K562 (cell line): ENCODE data around the gene SLC1A7. TPM values are rescaled to one million over a fixed set of nuclear protein-coding genes. Genes with fewer than 3 reads are reported as not detected.

ENCODE experiments used
- BCOR ChIP-seq: fragments of 450-650 bp; IDR thresholded peaks from 2 replicates; pipeline ENCODE4 v1.6.1; 2016
- BMI1 ChIP-seq: fragments of 150-350 bp; IDR thresholded peaks from 2 replicates; pipeline ENCODE4 v1.6.1; 2014; ENCODE audit warnings: low read length
- CBX1 ChIP-seq: sonication (generic); IDR thresholded peaks from 2 replicates; pipeline ENCODE4 v1.6.1; 2016; ENCODE audit warnings: antibody characterized with exemption, low read depth, mild to moderate bottlenecking
- CHAMP1 ChIP-seq: fragments of 450-650 bp; IDR thresholded peaks from 2 replicates; pipeline ENCODE4 v1.6.1; 2016; ENCODE audit warnings: mild to moderate bottlenecking
- EP300 ChIP-seq: IDR thresholded peaks from 2 replicates; pipeline ENCODE4 v1.6.1; 2012; ENCODE audit warnings: low read length, improper control_type of control experiment
- IRF9 ChIP-seq: fragments of 450-650 bp; IDR thresholded peaks from 2 replicates; pipeline ENCODE4 v1.6.1; 2016; ENCODE audit warnings: missing biosample characterization, missing genetic modification characterization
- MTA3 ChIP-seq: fragments of 450-650 bp; formaldehyde crosslinking; IDR thresholded peaks from 2 replicates; pipeline ENCODE4 v1.6.1; 2017; ENCODE audit warnings: mild to moderate bottlenecking, borderline replicate concordance
- NUFIP1 ChIP-seq: fragments of 450-650 bp; IDR thresholded peaks from 2 replicates; pipeline ENCODE4 v1.6.1; 2018; ENCODE audit not compliant: partially characterized antibody
- POLR3A ChIP-seq: IDR thresholded peaks from 2 replicates; pipeline ENCODE4 v1.6.1; 2011; ENCODE audit warnings: borderline replicate concordance, mild to moderate bottlenecking, moderate library complexity; ENCODE audit not compliant: insufficient read length, insufficient read depth; ENCODE audit errors: extremely low read depth
- RBM15 ChIP-seq: fragments of 200-400 bp; formaldehyde crosslinking; IDR thresholded peaks from 2 replicates; pipeline ENCODE4 v1.6.1; 2018; ENCODE audit warnings: mild to moderate bottlenecking, low read length, moderate library complexity; ENCODE audit not compliant: insufficient read depth
- RFX7 ChIP-seq: fragments of 250-450 bp; sonication (Bioruptor Pico); IDR thresholded peaks from 2 replicates; pipeline ENCODE4 v1.5.1; 2021; ENCODE audit warnings: mild to moderate bottlenecking
- SETDB1 ChIP-seq: IDR thresholded peaks from one replicate; pipeline ENCODE4 v1.6.1; 2012; ENCODE audit warnings: low read length, control low read depth, inconsistent platforms
- SMAD3 ChIP-seq: fragments of 450-650 bp; formaldehyde crosslinking; conservative IDR thresholded peaks from 2 replicates; pipeline ENCODE4 v1.4.0; 2020; ENCODE audit warnings: mild to moderate bottlenecking
- SRF ChIP-seq, 2 experiments: fragments of 250-450, 450-650 bp in 1 of 2; sonication (Bioruptor Pico) in 1 of 2; sonication (generic) in 1 of 2; formaldehyde crosslinking; IDR thresholded peaks; 2 replicates each; pipeline versions ENCODE4 v1.5.0 to v1.5.1; 2020 to 2022; ENCODE audit warnings: mild to moderate bottlenecking in 1 of 2, missing genetic modification reagents in 1 of 2
- TFAP4 ChIP-seq: sonication (generic); formaldehyde crosslinking; IDR thresholded peaks from 2 replicates; pipeline ENCODE4 v1.8.0; 2022; ENCODE audit warnings: missing genetic modification reagents, mild to moderate bottlenecking, moderate library complexity, borderline replicate concordance
- ZKSCAN1 ChIP-seq: fragments of 150-350 bp; IDR thresholded peaks from 2 replicates; pipeline ENCODE4 v1.6.1; 2016; ENCODE audit warnings: low read depth, low read length
- ZNF12 ChIP-seq: sonication (generic); formaldehyde crosslinking; IDR thresholded peaks from 2 replicates; pipeline ENCODE4 v1.4.0; 2020; ENCODE audit warnings: mild to moderate bottlenecking, missing genetic modification reagents
- ZNF592 ChIP-seq: fragments of 450-650 bp; IDR thresholded peaks from 2 replicates; pipeline ENCODE4 v1.6.1; 2017; ENCODE audit warnings: antibody characterized with exemption, mild to moderate bottlenecking
- polyA plus RNA-seq, 8 experiments: library from polyadenylated mRNA; depleted of rRNA in 4 of 8; stranded (reverse) in 5 of 8; unstranded in 3 of 8; fragments of >200 nt; fragmentation: Nextera tagmentation in 2 of 8; fragmentation: Illumina TruSeq in 1 of 8; extraction: Ambion mirVana in 2 of 8; extraction: Trizol in 1 of 8; gene quantifications; 2 replicates each; pipeline versions ENCODE4 v1.2.1 to v1.2.3, GENCODE V29; 2011 to 2014; ENCODE audit warnings: inconsistent platforms in 1 of 8, missing spikeins in 1 of 8
- total RNA-seq, 7 experiments: library from RNA; depleted of rRNA in 6 of 7; stranded (reverse); fragments of >200 nt in 6 of 7; fragmentation: Illumina TruSeq in 2 of 7; extraction: Trizol in 2 of 7; gene quantifications; 2 replicates each; pipeline versions ENCODE4 v1.2.1 to v1.2.3, GENCODE V29; 2011 to 2021; ENCODE audit warnings: low replicate concordance in 1 of 7
- TF ChIP-seq, protein P1 (sequence below): sonication (generic); formaldehyde crosslinking; IDR thresholded peaks from 2 replicates; pipeline ENCODE4 v1.8.0; 2022; ENCODE audit warnings: missing genetic modification reagents, mild to moderate bottlenecking, borderline replicate concordance

SLC1A7 gene
- total and polyA plus RNA-seq, 9 of the 15 experiments (the other 6 are each of a cell fraction or from before 2014, with no cell fraction given) = 0.07 TPM; not detected in 8

DNA sequence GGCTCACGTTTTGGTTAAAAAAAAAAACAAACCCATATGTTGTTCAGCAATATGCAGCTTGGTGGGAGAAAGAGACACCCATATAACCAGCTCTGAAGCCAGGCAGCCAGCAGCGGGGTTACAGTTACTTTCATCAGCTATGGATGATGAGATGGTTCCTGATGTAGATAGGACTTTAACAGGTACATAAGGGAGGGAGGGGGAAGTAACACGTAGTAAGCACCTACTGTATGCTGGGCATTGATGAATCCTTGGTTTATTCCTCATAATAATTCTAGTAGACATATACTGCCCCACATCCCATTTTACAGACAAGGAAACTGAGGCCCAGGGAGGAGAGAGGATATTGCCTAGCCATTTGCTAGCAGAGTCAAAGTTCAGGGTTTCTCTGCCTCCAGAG lies 2.0 kb downstream of the SLC1A7 start (continued):
- TF ChIP-seq, protein P1, sequence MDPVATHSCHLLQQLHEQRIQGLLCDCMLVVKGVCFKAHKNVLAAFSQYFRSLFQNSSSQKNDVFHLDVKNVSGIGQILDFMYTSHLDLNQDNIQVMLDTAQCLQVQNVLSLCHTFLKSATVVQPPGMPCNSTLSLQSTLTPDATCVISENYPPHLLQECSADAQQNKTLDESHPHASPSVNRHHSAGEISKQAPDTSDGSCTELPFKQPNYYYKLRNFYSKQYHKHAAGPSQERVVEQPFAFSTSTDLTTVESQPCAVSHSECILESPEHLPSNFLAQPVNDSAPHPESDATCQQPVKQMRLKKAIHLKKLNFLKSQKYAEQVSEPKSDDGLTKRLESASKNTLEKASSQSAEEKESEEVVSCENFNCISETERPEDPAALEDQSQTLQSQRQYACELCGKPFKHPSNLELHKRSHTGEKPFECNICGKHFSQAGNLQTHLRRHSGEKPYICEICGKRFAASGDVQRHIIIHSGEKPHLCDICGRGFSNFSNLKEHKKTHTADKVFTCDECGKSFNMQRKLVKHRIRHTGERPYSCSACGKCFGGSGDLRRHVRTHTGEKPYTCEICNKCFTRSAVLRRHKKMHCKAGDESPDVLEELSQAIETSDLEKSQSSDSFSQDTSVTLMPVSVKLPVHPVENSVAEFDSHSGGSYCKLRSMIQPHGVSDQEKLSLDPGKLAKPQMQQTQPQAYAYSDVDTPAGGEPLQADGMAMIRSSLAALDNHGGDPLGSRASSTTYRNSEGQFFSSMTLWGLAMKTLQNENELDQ (CRISPR knock-in tag) = no peak
- TF ChIP-seq ZKSCAN1 (no peak), MTA3 (no peak), ZNF12 (no peak), EP300 (peak; percentile 41; the same call in 1 of the 2 replicates), ZNF592 (no peak), TFAP4 (CRISPR knock-in tag) (no peak), CBX1 (peak; percentile 27; the same call in 1 of the 2 replicates), SETDB1 (no peak), BMI1 (no peak), POLR3A (no peak), SRF (CRISPR knock-in tag; IDR thresholded peaks at IDR 0.05) (no peak), BCOR (peak; percentile 88), RBM15 (no peak), SMAD3 (CRISPR knock-in tag) (no peak), RFX7 (CRISPR knock-in tag) (no peak), IRF9 (tag) (no peak), NUFIP1 (no peak), CHAMP1 (no peak)
